RPMI8226 (cell line): Measurements from ENCODE around the gene HELZ.

Source experiments
- DNase-seq: peaks from one replicate; pipeline ENCODE4 v3.0.0-alpha.2; 2015

HELZ gene

GRCh38 chr17:67262435-67263117, 17.6 kb upstream of the HELZ start:
- DNase-seq, result no peak

GRCh38 chr17:67260170-67260987, 15.4 kb upstream of the HELZ start:
- peak; percentile 87 for DNase-seq

- DNase-seq, result no peak
These were observed 13.9 kb upstream of the HELZ start for GRCh38 chr17:67258821-67259468.

- no peak for DNase-seq
These were observed 11.2 kb upstream of the HELZ start for GRCh38 chr17:67256075-67256732.

- DNase-seq, result no peak
These were observed 8.4 kb upstream of the HELZ start for GRCh38 chr17:67253384-67253783.

- peak; percentile 36 for DNase-seq
These were observed 6.6 kb upstream of the HELZ start for GRCh38 chr17:67251586-67251985.

GRCh38 chr17:67248291-67248690, 3.3 kb upstream of the HELZ start:
- no peak for DNase-seq

- DNase-seq, result no peak
These were observed 2.5 kb upstream of the HELZ start for GRCh38 chr17:67247416-67247900.

GRCh38 chr17:67246653-67247415, 1.8 kb upstream of the HELZ start:
- peak; percentile 29 for DNase-seq

- no peak for DNase-seq
These were observed 1.3 kb upstream of the HELZ start for GRCh38 chr17:67246403-67246652.

- DNase-seq, result peak; percentile 51
These were observed 852 bp upstream of the HELZ start for GRCh38 chr17:67245694-67246402.

- no peak for DNase-seq
These were observed 444 bp downstream of the HELZ start for GRCh38 chr17:67244431-67245072.

- no peak for DNase-seq
These were observed 1.7 kb downstream of the HELZ start for GRCh38 chr17:67243284-67243683.

GRCh38 chr17:67241719-67242341, 3.2 kb downstream of the HELZ start:
- no peak for DNase-seq

- DNase-seq, result no peak
These were observed 5.4 kb downstream of the HELZ start for GRCh38 chr17:67239597-67239996.

- no peak for DNase-seq
These were observed 6.0 kb downstream of the HELZ start for GRCh38 chr17:67238991-67239390.

- DNase-seq, result no peak
These were observed 12.6 kb downstream of the HELZ start for GRCh38 chr17:67232441-67232840.

- DNase-seq, result no peak
These were observed 15.7 kb downstream of the HELZ start for GRCh38 chr17:67229109-67229955.

GRCh38 chr17:67227488-67227887, 17.5 kb downstream of the HELZ start:
- no peak for DNase-seq

- DNase-seq, result no peak
These were observed 19.7 kb downstream of the HELZ start for GRCh38 chr17:67225316-67225715.
